HG03521 (cell line): Measurements from ENCODE around the gene CHRNB4.
"Not testable (repeated sequence)": the region's sequence is repeated elsewhere in the genome, so short reads cannot be mapped to it uniquely, and the experiment has no call there.

Source experiments
- ATAC-seq: cut with Tn5 transposase; IDR thresholded peaks from one replicate; pipeline ENCODE4 v1.9.1; 2021; ENCODE audit warnings: mild to moderate bottlenecking, moderate library complexity; ENCODE audit not compliant: unreplicated experiment

The CHRNB4 gene

DNA sequence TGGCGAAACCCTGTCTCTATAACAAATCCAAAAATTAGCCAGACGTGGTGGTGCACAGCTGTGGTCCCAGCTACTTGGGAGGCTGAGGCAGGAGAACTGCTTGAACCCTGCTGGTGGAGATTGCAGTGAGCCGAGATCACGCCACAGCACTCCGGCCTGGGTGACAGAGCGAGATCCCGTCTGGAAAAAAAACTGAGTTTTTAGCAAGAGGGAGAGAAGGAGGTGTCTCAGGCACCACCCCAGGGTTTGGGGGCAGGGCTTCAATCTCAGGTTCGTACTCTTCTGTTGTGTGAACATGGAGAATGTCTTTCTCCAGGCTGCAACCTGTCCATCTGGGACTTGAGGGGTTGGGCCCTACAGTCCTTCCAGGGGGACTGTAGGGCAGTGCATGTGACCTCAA, 22.9 kb downstream of the CHRNB4 start:
- no peak for ATAC-seq

DNA sequence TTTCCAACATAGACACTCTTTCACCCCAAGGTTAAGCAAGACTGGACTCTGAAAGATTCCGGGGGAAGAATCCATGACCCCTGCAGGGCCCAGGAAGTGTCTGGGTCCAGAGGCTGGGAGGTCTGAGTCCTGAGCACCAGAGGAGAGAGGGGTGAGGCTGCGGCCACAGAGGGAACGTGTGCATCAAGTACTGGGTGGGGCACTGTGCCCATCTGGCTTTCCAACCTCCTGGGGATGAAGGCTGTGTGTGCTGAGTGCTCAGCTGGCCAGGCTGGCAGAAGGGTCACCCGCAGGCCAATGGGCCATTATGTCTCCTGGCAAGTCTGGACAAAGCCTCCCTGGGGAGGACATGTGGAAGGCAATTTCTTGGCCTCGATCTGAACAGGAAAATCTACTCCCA, 23.5 kb downstream of the CHRNB4 start:
- no peak for ATAC-seq

DNA sequence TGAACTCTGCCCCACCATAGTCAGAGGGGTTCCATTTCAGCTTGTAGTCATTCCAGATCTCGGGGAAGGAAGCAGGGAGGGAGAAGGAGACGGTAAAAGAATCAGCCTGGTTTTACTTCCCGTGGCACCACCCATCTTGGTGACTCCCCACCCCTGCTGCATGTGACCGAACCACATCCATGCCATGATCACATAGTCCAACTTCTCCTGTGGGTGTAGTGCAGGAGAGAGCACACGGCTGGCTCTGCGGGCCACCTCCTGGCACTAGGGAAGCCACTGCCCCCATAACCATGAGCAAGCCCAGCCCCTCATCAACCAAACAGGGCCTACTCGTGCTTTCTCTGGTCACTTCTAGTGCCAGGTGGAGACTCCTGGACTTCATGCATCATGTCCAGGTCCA, 23.9 kb downstream of the CHRNB4 start:
- no peak for ATAC-seq

DNA sequence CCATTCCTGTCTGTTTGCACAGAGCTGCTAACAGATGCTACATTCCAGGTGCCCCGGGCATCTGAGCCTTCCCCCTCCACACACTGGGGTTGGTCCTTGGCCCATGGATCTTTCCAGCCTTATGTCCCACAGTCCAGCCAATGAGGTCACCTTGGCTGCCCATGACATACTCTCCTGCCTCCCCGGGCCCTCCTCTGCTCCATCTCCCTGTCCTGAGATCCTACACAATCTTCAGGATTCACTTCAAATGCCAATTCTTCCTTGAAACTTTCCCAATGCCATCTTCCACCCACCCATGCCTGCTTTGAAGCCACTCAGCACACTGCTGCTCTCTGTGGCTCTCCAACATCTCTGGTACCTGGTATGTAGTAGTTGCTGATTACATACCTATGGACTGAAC, 24.5 kb downstream of the CHRNB4 start:
- ATAC-seq, result no peak

DNA sequence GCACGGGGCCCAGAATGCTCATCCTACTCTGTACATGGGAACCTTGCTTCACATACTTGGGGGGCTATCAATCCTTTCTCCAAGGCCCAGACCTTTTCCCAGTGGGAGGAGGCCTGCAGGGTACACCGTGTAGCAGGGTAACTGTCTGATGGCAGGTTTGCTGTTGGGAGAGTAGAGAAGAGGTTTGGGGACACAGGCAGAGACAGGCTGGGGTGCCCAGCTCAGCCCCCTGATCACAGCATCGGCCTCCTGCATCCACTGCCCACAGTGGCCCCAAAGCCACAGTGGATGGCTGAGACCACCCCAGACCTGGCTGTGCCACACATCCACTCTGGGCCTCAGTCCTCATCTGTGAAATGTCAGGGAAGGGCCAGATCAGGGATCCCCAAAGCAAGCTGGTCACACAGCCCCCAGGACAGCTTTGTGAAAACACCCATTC, 25.8 kb downstream of the CHRNB4 start:
- ATAC-seq, result no peak

DNA sequence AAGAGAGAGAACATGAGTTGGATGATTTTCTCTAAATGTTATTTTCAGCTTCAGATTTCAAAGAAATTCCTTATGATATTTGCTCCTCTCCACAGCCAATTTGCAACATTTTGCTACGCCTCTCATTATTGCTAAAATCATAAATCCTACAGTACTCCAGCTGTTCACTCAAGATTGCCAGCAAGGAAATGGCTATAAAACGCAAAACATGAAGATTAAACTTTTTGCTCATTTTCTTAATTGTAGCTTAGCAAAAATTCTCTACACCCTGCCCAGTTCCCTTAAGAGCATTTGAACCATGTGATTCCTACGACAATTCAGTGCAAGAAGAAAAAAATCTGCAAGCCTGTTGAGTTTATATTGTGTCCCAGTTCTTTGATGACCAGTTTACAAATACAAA, 27.0 kb downstream of the CHRNB4 start:
- ATAC-seq, result no peak

DNA sequence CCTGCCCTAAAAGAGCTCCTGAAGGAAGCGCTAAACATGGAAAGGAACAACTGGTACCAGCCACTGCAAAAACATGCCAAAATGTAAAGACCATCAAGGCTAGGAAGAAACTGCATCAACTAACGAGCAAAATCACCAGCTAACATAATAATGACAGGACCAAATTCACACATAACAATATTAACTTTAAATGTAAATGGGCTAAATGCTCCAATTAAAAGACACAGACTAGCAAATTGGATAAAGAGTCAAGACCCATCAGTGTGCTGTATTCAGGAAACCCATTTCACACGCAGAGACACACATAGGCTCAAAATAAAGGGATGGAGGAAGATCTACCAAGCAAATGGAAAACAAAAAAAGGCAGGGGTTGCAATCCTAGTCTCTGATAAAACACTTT, 31.5 kb downstream of the CHRNB4 start:
- not testable (repeated sequence) for ATAC-seq

DNA sequence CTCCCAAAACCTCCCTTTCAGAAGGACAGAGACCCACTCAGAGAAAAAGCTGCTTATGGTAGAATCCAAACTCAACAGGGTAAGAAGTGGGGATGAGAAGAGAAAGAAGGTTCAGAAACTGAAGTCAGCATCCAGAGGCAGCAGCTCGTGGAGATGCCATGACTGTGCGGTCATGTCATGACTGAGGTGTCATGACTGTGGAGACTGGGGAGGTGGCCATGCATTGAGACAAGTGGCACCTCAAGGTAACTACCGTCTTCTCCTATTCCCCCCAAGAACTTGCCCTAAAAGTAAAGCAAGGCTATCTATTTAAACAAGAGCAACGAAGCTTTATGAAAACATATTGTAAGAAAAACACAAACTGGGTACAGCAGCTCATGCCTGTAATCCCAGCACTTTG, 35.3 kb downstream of the CHRNB4 start:
- no peak for ATAC-seq

DNA sequence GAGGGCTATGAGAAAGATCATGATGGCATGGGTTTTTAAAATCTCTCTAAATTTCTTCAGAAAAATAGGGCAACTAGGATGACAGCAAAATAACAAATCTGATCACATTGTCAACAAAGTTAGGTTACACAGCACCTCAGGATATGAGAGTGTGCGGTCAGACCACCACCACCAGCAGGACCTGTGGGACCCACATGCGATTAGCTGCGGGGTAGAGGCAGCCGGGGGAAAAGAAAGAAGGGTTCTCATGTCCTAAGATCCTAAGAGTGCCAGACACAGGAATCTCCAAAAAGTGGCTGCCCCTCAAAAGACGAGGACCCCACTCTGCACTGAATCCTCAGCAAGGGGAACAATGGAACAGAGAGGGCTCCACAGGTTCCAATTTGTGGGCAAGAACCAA, 35.8 kb downstream of the CHRNB4 start:
- ATAC-seq, result no peak

DNA sequence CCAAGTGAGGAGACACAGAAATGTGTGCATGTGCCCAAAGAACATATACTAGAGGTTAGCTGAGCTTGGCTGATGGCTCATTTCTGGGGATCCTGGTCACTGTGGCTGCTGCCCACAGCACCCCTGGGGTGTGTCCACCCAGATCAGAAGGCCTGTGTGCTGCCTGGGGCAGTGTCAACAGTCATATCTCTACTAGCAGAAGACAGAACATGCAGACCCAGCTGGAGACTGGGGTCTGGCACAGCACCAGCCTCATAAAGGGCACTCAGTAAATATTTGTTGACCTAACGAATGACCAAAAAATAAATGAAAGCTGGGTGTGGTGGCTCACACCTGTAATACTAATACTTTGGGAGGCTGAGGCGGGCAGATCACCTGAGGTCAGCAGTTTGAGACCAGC, 36.6 kb downstream of the CHRNB4 start:
- ATAC-seq, result no peak

DNA sequence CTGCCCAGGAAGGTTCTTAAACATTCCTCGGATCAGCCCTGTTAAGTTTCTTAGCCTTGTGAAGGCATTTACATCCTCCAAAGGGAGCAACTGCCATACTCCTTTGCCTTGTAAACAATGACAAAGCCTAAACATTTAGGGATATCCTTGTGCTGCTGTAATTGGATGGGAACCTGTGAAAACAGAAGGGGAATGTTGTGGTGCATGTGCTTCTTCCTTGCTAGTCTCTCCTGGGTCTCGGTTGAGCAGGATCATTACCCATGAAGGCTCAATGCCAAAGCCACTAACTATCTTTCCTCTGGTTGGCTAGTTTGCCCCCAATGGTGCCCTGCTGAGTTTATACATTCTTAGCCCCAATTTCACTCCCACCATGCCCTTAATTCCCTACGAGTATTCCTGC, 37.5 kb downstream of the CHRNB4 start:
- no peak for ATAC-seq

DNA sequence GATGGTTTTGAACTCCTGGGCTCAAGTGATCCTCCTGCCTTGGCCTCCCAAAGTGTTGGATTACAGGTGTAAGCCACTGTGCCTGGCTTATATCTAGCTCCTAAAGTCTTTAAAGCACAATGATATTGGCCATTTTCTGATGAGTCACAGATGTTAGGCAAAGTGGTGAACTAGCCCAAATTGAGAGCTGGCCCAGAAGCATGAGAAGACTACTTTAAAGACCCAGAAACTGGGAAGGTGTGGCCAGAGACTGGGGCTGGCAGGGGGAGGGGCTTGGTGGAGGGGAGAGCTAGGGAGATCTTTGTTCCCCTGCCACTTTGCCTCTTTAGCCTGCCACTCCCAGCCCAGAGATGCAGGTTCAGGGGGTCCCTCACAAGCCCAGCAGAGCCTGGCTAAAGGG, 41.8 kb downstream of the CHRNB4 start:
- ATAC-seq, result no peak

DNA sequence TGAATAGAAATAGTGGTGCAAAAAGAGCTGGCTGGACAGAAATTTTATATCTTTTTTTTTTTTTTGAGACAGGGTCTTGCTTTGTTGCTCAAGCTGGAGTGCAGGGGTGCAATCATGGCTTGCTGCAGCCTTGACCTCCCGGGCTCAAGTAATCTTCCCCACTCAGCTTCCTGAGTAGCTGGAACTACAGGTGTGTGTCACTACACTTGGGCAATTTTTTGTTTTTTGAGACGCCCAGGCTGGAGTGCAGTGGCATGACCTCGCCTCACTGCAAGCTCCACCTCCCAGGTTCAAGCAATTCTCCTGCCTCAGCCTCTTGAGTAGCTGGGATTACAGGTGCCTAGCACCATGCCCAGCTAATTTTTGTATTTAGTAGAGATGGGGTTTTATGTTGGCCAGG, 42.7 kb downstream of the CHRNB4 start:
- ATAC-seq, result no peak

DNA sequence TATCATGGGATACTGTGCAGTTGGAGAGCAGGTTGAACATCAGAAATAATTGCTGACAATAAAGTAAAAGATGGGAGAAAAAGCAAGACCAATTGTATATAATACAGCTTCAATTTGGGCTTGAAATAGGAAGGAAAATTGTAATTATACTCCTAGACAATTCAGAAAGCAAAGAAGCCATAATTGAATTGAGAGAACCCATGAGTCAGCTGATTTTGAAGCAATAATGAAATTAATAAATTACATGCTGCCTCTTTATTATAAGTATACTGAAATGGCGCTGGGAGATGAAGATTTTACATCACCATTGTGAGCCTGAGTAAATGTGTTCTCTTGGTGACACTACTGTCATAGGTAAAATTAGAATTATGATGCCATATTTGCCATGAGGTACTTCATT, 43.4 kb downstream of the CHRNB4 start:
- no peak for ATAC-seq

DNA sequence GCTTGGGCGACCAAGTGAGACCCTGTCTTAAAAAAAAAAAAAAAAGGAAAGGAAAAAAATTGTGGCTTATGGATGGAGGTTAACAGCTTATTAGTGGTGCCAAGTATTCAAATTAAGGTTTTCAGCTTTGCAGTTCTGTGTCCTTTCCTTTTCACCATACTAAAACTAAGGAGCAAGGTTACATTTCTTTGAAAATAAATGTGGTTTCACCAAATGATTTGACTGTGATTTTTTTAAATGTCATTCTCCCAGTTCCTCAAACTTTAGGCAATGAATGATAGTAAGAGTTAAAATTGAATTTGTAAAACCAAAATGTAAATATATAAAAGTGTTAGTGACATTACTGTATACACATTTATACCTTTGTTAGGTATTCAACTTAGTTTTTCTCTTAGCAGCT, 66.1 kb downstream of the CHRNB4 start:
- ATAC-seq, result no peak
